NB4 (cell line): ENCODE data around the gene IDH3G.

Source experiments
- MYC ChIP-seq: IDR thresholded peaks from 2 replicates; pipeline ENCODE4 v1.6.1; 2011; ENCODE audit warnings: low read depth, low read length
- POLR2A ChIP-seq: IDR thresholded peaks from 2 replicates; pipeline ENCODE4 v1.6.1; 2011; ENCODE audit warnings: mild to moderate bottlenecking; ENCODE audit not compliant: insufficient read length; ENCODE audit errors: extremely low read depth
- TF ChIP-seq, protein P1 (sequence below): IDR thresholded peaks from one replicate; pipeline ENCODE4 v1.5.1; 2012; ENCODE audit warnings: low read depth, low read length
- TF ChIP-seq, protein P2 (sequence below): IDR thresholded peaks from 2 replicates; pipeline ENCODE4 v1.6.1; 2011; ENCODE audit warnings: low read depth, low read length

DNA sequence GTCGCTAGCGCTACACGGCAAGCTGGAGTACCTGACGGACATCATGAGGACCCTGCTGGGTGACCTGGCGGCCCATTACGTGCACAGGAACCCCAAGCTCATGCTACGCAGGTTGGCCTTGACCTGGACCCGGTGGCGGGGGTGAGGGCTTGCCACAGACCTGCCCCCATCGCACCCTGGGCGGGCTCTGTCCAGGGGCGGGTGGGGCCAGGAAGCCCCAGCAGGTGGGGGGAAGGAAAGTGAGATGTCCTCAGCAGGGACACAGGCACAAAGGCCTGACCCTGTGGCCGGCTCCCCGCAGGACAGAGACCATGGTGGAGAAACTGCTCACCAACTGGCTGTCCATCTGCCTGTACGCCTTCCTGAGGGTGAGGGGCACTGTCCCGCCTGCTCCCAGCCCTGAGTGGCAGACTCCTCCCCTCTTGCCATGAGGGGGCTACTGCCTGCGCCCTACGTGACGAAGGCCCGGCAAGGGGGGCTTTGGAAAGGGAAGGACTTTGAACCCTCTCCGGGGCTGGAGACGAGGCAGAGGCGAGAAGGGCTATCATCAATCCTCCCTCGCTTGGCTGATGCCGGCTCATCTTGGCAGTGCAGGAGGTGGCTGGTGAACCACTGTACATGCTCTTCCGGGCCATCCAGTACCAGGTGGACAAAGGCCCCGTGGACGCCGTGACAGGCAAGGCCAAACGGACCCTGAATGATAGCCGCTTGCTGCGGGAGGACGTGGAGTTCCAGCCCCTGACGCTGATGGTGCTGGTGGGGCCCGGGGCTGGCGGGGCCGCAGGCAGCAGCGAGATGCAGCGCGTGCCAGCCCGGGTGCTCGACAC, 18.7 kb downstream of the IDH3G start:
- TF ChIP-seq POLR2A, result no peak
- TF ChIP-seq, protein P1, sequence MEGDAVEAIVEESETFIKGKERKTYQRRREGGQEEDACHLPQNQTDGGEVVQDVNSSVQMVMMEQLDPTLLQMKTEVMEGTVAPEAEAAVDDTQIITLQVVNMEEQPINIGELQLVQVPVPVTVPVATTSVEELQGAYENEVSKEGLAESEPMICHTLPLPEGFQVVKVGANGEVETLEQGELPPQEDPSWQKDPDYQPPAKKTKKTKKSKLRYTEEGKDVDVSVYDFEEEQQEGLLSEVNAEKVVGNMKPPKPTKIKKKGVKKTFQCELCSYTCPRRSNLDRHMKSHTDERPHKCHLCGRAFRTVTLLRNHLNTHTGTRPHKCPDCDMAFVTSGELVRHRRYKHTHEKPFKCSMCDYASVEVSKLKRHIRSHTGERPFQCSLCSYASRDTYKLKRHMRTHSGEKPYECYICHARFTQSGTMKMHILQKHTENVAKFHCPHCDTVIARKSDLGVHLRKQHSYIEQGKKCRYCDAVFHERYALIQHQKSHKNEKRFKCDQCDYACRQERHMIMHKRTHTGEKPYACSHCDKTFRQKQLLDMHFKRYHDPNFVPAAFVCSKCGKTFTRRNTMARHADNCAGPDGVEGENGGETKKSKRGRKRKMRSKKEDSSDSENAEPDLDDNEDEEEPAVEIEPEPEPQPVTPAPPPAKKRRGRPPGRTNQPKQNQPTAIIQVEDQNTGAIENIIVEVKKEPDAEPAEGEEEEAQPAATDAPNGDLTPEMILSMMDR, result no peak
- TF ChIP-seq, protein P2, sequence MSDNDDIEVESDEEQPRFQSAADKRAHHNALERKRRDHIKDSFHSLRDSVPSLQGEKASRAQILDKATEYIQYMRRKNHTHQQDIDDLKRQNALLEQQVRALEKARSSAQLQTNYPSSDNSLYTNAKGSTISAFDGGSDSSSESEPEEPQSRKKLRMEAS, result no peak
- TF ChIP-seq MYC, result no peak
